GM18505 (cell line): ENCODE data around the gene ARHGEF16.
A peak's percentile ranks its signal among the peaks of the same experiment; 100 is the strongest.

ENCODE experiments used
- ATAC-seq: cut with Tn5 transposase; IDR thresholded peaks from one replicate; pipeline ENCODE4 v1.9.1; 2021; ENCODE audit not compliant: unreplicated experiment
- POLR2A ChIP-seq: IDR thresholded peaks from 4 replicates; pipeline ENCODE4 v1.6.1; 2011; ENCODE audit warnings: borderline replicate concordance; ENCODE audit not compliant: insufficient read depth, insufficient read length; ENCODE audit errors: extremely low read depth

Gene ARHGEF16

DNA sequence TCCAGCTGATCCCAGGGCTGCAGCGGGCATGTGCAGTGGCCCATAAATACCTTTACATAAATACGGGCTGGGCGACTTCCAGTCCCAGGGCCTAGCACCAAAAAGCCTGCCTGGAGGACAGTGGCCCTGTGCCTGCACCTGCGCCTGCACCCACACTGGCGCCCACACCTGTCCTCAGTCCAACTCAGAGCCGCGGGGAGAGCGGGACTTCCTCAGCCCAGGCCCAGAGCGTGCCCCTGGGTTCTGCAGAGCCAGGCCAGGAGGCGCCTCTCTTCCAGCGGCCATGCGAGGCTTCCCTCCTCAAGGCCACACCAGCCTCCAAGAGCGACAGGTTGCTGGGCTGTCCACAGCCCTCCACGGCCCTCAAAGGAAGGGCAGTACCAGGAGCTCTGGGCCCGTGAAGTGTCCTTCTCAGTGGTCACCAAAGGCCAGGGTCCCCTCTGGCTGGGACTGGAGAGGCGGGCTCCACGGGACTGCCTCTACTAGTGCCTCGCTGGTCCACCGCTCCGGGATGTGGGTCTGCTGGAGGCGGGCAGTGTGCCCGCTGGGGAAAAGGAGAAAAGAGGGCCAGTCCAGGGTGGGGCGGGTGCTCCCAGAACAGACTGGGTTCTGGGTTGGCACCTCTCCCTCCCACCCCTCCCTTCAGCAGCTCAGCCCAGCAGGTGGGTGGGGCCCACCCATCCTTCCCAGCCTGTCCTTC lies 35.7 kb downstream of the ARHGEF16 start:
- TF ChIP-seq POLR2A = no peak

DNA sequence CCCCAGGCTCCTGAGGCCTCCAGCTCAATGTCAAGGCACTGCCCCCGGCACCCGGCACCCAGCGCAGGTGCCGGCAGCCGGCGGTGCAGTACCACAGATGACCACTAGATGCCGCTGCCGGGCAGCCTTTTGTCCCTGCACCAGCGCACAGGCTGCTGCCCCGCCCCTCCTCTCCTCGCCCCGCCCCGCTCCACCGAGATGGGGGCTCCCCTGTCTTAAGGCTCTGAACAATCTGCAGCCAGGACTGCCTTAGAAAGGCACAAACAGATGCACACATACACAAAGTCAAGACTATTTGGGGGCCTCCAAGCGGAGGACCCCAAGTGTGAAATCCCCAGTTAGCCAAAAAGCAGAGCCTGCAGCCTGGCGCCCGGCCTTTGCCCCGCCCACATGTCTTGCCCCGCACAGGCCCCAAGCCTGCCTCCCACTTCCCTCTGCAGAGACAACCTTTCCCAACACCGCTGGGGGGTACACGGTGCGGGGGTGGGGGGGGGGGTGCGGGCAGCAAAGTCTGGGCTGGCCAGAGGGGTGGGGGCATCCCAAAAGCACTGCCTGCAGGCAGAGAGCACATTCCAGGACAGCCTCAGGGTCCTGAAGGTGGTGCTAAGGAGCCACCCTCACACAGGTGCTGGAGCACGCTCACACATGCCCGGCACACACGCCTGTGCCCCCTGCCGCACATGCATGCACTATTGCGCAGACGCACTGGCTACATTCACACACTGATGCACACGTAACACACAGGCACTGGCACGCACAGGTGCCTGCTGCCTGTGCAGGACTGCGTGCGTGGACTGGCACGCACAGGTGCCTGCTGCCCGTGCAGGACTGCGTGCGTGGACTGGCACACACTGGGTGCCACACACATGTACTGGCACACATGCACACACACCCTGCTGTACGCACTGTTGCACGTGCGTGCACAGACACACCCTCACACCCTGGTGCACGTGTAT lies 37.1 kb downstream of the ARHGEF16 start:
- peak; percentile 61 for ATAC-seq

More for the DNA sequence above, 35.7 kb downstream of the ARHGEF16 start:
- ATAC-seq = no peak

GRCh38 chr1:3492545-3493246 lies 38.2 kb downstream of the ARHGEF16 start:
- ATAC-seq = no peak
- TF ChIP-seq POLR2A = no peak

More for the DNA sequence above, 37.1 kb downstream of the ARHGEF16 start:
- TF ChIP-seq POLR2A = no peak

DNA sequence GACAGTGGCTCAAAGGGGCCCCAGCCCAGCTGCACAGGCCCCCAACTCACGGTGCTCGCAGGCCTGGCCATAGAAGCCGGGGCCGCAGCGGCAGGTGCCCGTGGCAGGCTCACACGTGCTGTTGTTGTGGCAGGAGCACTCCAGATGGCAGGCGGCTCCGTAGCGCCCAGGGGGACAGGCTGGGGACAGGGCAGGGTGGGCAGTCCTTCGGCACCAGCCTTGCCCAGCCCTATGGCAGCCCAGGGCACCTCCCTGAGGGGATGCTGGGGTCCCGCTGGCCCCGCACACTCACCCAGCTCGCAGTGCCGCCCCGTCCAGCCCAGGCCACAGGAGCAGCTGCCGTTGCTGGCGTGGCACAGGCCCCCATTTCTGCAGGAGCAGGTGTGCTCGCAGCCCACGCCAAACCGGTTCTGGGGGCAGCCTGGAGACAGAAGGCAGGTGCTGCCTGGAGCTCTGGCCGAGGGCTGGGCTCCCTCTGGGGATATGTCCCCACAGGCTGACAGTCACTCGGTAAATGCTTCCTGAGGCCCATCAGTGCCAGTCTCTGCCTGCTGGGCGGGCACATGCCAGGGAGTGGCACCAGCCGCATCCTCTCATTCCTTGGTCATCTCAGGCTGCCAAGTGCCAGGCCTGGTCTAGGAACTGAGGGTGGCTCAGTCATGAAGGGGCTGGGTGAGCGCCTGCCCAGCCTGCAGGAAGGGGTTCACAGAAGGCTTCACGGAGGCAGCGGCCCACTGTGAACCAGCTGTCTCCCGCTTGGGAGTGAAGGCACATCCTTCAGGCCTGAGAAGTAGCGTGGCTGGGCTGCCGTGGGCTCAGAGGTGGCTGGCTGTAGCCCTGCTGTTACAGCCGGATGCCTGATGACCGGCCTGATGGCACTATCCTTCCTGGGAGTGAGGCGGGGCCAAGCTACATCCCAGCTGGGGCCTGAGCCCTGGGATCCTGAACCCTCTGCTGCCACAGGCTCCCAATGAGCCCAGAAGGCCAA lies 40.1 kb downstream of the ARHGEF16 start:
- no peak for ATAC-seq
- TF ChIP-seq POLR2A = no peak

- TF ChIP-seq POLR2A = no peak
- no peak for ATAC-seq
These were observed 41.6 kb downstream of the ARHGEF16 start for GRCh38 chr1:3495776-3496745.

DNA sequence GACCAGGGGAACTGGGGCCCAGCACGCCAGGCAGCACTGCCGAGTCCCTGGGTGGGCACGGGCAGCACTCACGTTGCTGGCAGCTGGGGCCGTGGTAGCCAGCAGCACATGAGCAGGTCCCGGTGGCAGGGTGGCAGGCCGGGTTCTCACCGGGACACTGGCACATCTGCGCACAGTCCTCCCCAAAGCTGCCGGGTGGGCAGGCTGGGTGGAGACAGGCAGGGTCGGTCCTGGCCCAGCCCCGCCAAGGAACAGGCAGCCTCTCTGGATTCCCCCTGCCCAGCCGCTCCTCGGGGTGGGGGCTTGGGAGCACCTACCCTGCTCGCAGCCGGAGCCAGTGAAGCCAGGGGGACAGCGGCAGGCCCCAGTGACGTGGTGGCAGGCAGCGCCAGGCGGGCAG lies 42.5 kb downstream of the ARHGEF16 start:
- ATAC-seq = no peak
- TF ChIP-seq POLR2A = no peak

GRCh38 chr1:3497521-3497920 lies 43.1 kb downstream of the ARHGEF16 start:
- no peak for ATAC-seq
- no peak for TF ChIP-seq POLR2A

DNA sequence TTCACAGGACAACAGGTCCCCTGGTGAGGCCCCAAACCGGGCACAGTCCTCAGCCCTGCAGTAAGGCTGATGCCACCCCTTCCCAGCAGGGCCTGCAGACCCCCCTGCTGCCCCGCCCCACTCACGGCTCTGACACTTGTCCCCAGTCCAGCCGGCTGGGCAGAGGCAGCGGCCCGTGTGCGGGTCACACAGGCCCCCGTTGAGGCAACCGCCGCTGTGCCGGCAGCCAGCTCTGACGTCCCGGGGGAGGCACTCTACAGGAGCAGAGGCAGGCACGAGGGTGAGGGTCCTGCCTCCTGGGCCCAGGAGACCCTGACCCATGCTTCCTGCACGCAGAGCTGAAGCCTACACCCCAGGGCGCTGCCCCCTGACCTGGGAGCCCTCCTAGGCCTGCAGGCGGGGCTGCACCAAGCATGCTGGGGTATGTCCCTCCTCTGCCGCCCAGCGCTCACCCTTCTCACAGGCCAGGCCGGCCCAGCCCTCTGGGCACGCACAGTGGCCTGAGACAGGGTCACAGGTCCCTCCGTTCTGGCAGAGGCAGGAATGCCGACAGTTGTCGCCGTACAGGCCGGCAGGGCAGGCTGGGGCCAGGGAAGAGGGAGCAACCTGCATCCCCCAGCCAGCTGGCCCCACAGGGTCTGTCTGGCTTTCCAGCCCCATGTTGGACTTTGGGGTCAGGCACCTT lies 43.9 kb downstream of the ARHGEF16 start:
- no peak for TF ChIP-seq POLR2A
- no peak for ATAC-seq

GRCh38 chr1:3498986-3499385 lies 44.5 kb downstream of the ARHGEF16 start:
- no peak for ATAC-seq
- TF ChIP-seq POLR2A = no peak

DNA sequence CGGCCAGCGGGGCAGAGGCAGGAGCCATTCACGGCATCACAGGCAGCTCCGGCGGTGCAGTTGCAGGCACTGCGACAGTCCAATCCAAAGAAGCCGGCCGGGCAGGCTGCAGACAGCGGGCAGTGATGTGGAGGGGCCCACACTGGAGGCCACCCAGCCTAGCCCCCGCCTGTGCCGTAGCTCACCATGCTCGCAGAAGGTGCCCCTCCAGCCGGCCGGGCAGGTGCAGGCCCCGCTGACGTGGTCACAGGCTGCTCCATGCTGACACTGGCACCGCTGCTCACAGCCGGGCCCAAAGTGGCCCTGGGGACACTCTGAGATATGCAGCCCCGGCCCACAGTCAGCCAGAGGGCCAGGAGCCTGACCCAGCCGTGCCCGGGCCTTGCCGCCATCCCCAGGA lies 45.1 kb downstream of the ARHGEF16 start:
- TF ChIP-seq POLR2A = no peak
- ATAC-seq = no peak
